HCT116 (cell line): ENCODE measurements around the gene GABARAP. TPM values are rescaled to one million over a fixed set of nuclear protein-coding genes. Genes with fewer than 3 reads are reported as not detected.

Experiments used
- ATAC-seq: fragments of 200-7000 bp; cut with Tn5 transposase; 2 replicates; pipeline ENCODE4 v1.9.1; 2020; ENCODE audit warnings: mild to moderate bottlenecking, moderate library complexity
- BruUV-seq: library from RNA; stranded (reverse); fragments of 400-500 nt; replicated peaks from 2 replicates; lab custom pipeline; 2021; lab: Mats Ljungman, UMichigan
- CTCF ChIA-PET: fragments of 300-600 bp; sonication (Branson Sonifier 250); formaldehyde crosslinking; loops from one replicate; lab custom pipeline; 2021; ENCODE audit warnings: antibody characterized with exemption; lab: Charles Lee
- POLR2A ChIA-PET: fragments of 300-600, 350-600 bp; sonication (Branson Sonifier 250); formaldehyde crosslinking; loops from one replicate; lab custom pipeline; 2021; ENCODE audit warnings: antibody characterized with exemption; lab: Charles Lee
- RAD21 ChIA-PET, 2 experiments: fragments of 300-600 bp; sonication (Branson Sonifier 250); formaldehyde crosslinking; loops; one replicate each; lab custom pipeline; 2023; ENCODE audit warnings: low total read pairs in 2 of 2; ENCODE audit not compliant: uncharacterized antibody in 2 of 2, unreplicated experiment in 2 of 2, low non-redundant PET in 1 of 2; lab: Charles Lee
- DNase-seq: peaks from one replicate; pipeline ENCODE4 v3.0.0-alpha.2; 2010; ENCODE audit warnings: low read depth, low spot score
- H2AFZ ChIP-seq: fragments of 200-600 bp; shearing (Covaris generic), sonication (generic); 2 replicates; pipeline ENCODE4 v1.6.1; 2017; ENCODE audit warnings: low read depth, mixed run types, mixed read lengths, antibody characterized with exemption, low read length; ENCODE audit not compliant: poor library complexity, severe bottlenecking
- H3K27ac ChIP-seq: 2 replicates; pipeline ENCODE4 v1.5.1; 2012; ENCODE audit warnings: low read depth, low read length
- H3K27me3 ChIP-seq: fragments of 200-600 bp; sonication (generic); 2 replicates; pipeline ENCODE4 v1.6.1; 2016; ENCODE audit warnings: mixed run types, low read length, mixed read lengths; ENCODE audit not compliant: insufficient read depth
- H3K36me3 ChIP-seq, 2 experiments: fragments of 200-500 bp in 1 of 2; fragments of 200-600 bp in 1 of 2; sonication (Bioruptor generic) in 1 of 2; sonication (generic) in 1 of 2; 2 replicates each; pipeline versions ENCODE4 v1.5.1 to v1.6.1; 2014 to 2016; ENCODE audit warnings: low read length in 2 of 2, inconsistent platforms in 1 of 2, mixed read lengths in 1 of 2, mixed run types in 1 of 2; ENCODE audit not compliant: insufficient read depth in 2 of 2, control insufficient read depth in 1 of 2
- H3K4me1 ChIP-seq, 2 experiments: fragments of 200-600 bp in 1 of 2; sonication (generic) in 1 of 2; 2 replicates each; pipeline versions ENCODE4 v1.5.1 to v1.6.1; 2012 to 2017; ENCODE audit warnings: low read length in 2 of 2, inconsistent platforms in 1 of 2, mild to moderate bottlenecking in 1 of 2, mixed read lengths in 1 of 2, mixed run types in 1 of 2, moderate library complexity in 1 of 2; ENCODE audit not compliant: insufficient read depth in 2 of 2, control insufficient read depth in 1 of 2
- H3K4me2 ChIP-seq: fragments of 200-600 bp; sonication (generic); 2 replicates; pipeline ENCODE4 v1.6.1; 2017; ENCODE audit warnings: mixed run types, low read length, mixed read lengths
- H3K4me3 ChIP-seq, 2 experiments: fragments of 200-600 bp in 1 of 2; sonication (generic) in 1 of 2; replicated peaks in 1 of 2; 2 replicates each; pipeline ENCODE4 v1.5.1; 2011 to 2016; ENCODE audit warnings: low read length in 2 of 2, control low read depth in 1 of 2, low read depth in 1 of 2, mild to moderate bottlenecking in 1 of 2, mixed read lengths in 1 of 2, mixed run types in 1 of 2
- H3K79me2 ChIP-seq: fragments of 200-600 bp; sonication (generic); 2 replicates; pipeline ENCODE4 v1.6.1; 2017; ENCODE audit warnings: mild to moderate bottlenecking, mixed run types, low read length, moderate library complexity, mixed read lengths; ENCODE audit not compliant: insufficient read depth
- H3K9ac ChIP-seq: fragments of 200-600 bp; sonication (generic); 2 replicates; pipeline ENCODE4 v1.6.1; 2016; ENCODE audit warnings: low read length, mixed read lengths
- H3K9me2 ChIP-seq: fragments of 200-600 bp; sonication (generic), shearing (Covaris generic); 2 replicates; pipeline ENCODE4 v1.6.1; 2017; ENCODE audit warnings: mixed run types, mild to moderate bottlenecking, moderate library complexity; ENCODE audit not compliant: insufficient read depth
- H3K9me3 ChIP-seq, 2 experiments: fragments of 200-500 bp in 1 of 2; fragments of 200-600 bp in 1 of 2; sonication (Bioruptor generic) in 1 of 2; sonication (generic) in 1 of 2; 2 replicates each; pipeline ENCODE4 v1.6.1; 2014 to 2017; ENCODE audit warnings: low read length in 2 of 2, mixed read lengths in 2 of 2, inconsistent platforms in 1 of 2, low read depth in 1 of 2, mild to moderate bottlenecking in 1 of 2, mixed run types in 1 of 2, moderate library complexity in 1 of 2; ENCODE audit not compliant: control insufficient read depth in 1 of 2, insufficient read depth in 1 of 2
- H4K20me1 ChIP-seq: fragments of 200-600 bp; sonication (generic), shearing (Covaris generic); 2 replicates; pipeline ENCODE4 v1.6.1; 2017; ENCODE audit warnings: mixed run types, mild to moderate bottlenecking, moderate library complexity; ENCODE audit not compliant: insufficient read depth
- CEBPB ChIP-seq: IDR thresholded peaks from 2 replicates; pipeline ENCODE4 v1.6.1; 2012; ENCODE audit warnings: low read depth
- EGR1 ChIP-seq: IDR thresholded peaks from 2 replicates; pipeline ENCODE4 v1.6.1; 2012; ENCODE audit warnings: low read depth
- JUND ChIP-seq: IDR thresholded peaks from 2 replicates; pipeline ENCODE4 v1.6.1; 2012
- MAX ChIP-seq: IDR thresholded peaks from 2 replicates; pipeline ENCODE4 v1.6.1; 2012
- POLR2AphosphoS5 ChIP-seq: IDR thresholded peaks from 2 replicates; pipeline ENCODE4 v1.6.1; 2011; ENCODE audit warnings: mild to moderate bottlenecking, low read depth, low read length, moderate library complexity
- REST ChIP-seq: IDR thresholded peaks from 2 replicates; pipeline ENCODE4 v1.6.1; 2012; ENCODE audit warnings: low read depth
- ZBTB33 ChIP-seq: IDR thresholded peaks from 2 replicates; pipeline ENCODE4 v1.6.1; 2011; ENCODE audit warnings: mild to moderate bottlenecking, low read length, moderate library complexity; ENCODE audit not compliant: insufficient replicate concordance; ENCODE audit errors: extremely low read depth
- ZNF274 ChIP-seq: fragments of 200-500 bp; sonication (Bioruptor generic); IDR thresholded peaks from 2 replicates; pipeline ENCODE4 v1.6.1; 2014; ENCODE audit warnings: mild to moderate bottlenecking, low read depth, low read length, inconsistent platforms
- intact Hi-C: fragments of 100-400 bp; cut with micrococcal nuclease; formaldehyde crosslinking; loops from 2 replicates; pipeline ENCODE4 v1.10.0; 2022
- total RNA-seq: library from RNA; stranded (reverse); gene quantifications from one replicate; pipeline ENCODE4 v1.2.1, GENCODE V29; 2021; ENCODE audit not compliant: unreplicated experiment

The GABARAP gene
- total RNA-seq, 1 experiment from 2014 or later: 287 TPM

DNA sequence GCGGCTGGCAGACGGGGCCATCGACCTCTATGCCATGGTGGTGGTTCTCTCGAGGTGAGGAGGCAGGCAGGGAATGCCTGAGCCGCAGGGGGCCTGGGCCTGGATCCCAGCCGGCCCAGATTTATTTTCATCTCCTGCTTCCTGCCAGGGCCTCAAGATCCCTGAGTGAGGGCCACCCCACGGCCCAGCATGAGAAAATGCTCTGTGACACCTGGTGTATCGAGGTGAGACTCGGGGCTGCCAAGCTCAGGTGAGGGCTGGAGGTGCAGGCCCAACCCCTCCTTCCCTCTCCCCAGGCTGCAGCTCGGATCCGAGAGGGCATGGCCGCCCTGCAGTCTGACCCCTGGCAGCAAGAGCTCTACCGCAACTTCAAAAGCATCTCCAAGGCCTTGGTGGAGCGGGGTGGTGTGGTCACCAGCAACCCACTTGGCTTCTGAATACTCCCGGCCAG is 17.6 kb downstream of the GABARAP start:
- peaks cover 52 to 68% of the 10 kb centered on the region in 2 experiments for H3K36me3 ChIP-seq
- TF ChIP-seq POLR2AphosphoS5 (no peak), MAX (no peak), JUND (no peak), ZNF274 (no peak), ZBTB33 (no peak), REST (no peak), EGR1 (no peak), CEBPB (no peak)
- TF ChIP-seq, all 23 proteins: peak for 0
- ChIA-PET POLR2A (no interaction called here), CTCF (no interaction called here), RAD21 (interaction anchor here in 1 of 2 experiments (0.6 kb wide), 1 partner anchor 13 kb away, joined by 4 read pairs; no protein-coding TSS in a partner anchor)
- H3K9ac ChIP-seq: no peak overlapping the region
- no peak overlapping the region for H3K4me3 ChIP-seq
- H3K9me3 ChIP-seq: no peaks in the 10 kb centered on the region
- intact Hi-C loops: no loop called here
- ATAC-seq: no peak
- 0 out of 2 replicates have a peak overlapping the region, but pooled peaks have one; percentile 32 for H3K27ac ChIP-seq
- H3K4me1 ChIP-seq: peaks cover 4 to 13% of the 10 kb centered on the region in 2 experiments; a peak in 3 of 4 replicates
- DNase-seq: no peak
- no peak overlapping the region for H2AFZ ChIP-seq
- H3K27me3 ChIP-seq: no peaks in the 10 kb centered on the region
- H3K79me2 ChIP-seq: peaks cover 36% of the 10 kb centered on the region
- H3K9me2 ChIP-seq: no peaks in the 10 kb centered on the region
- H3K4me2 ChIP-seq: no peak overlapping the region
- H4K20me1 ChIP-seq: no peaks in the 10 kb centered on the region
- BruUV-seq: no TSS peak
